RPMI8226 (cell line): Measurements from ENCODE around the gene PFKFB3.
"Not testable (repeated sequence)": the region's sequence is repeated elsewhere in the genome, so short reads cannot be mapped to it uniquely, and the experiment has no call there.

ENCODE experiments used
- DNase-seq: peaks from one replicate; pipeline ENCODE4 v3.0.0-alpha.2; 2015

Gene PFKFB3

DNA sequence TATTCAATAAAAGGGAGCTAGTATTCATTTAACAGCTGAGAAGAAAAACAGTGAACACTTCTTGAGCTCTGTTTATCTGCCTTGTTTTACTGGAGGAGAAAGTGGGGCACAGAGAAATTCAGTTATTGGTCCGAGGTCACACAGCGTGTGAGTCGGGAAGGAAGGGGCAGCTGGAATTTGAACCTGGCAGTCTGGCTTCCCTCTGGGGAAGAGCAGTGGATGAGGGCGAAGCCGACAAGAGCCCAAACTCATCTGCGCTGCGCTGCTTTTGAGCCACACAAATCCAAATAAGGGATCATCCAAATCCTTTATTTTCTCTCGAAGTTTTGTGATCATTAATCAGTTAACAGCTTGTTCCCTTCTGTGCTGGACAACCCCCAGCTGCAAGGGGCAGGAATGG, 23.7 kb upstream of the PFKFB3 start:
- no peak for DNase-seq

DNA sequence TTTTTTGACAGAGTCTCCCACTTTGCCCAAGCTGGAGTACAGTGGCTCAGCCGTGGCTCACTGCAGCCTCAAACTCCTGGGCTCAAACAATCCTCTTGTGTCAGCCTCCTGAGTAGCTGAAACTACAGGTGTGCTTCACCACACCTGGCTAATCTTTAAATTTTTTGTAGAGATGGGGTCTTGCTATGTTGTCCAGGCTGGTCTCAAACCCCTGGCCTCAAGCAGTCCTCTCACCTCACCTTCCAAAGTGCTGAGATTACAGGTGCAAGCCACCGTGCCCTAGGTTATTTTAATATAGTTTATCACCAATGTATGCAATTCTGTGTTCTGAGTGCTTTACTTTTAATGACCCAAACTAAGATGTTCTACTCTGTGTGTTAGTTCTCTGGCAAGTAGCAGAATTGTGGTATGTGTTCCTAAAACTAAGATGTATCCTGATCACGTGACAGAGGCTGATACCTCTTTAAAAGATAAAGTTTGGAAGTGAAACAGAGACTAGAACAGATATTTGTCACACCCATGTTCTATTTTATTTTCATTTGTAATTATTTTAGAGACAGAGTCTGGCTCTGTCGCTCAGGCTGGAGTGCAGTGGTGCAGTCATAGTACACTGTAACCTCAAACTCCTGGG, 22.1 kb upstream of the PFKFB3 start:
- DNase-seq = no peak

DNA sequence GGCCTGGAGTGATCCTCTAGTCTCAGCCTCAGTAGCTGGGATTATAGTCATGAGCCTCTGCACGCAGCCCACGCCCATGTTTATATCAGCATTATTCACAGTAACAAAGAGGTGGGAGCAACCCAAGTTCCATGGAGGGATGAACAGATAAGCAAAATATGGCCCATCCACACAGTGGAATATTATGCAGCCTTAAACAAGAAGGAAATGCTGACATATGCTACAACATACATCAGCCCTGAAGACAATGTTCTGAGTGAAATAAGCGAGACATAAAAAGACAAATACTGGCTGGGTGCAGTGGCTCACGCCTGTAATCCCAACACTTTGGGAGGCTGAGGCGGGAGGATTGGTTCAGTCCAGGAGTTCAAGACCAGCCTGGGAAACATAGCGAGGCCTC, 21.5 kb upstream of the PFKFB3 start:
- no peak for DNase-seq

GRCh38 chr10:6182454-6183098, 20.2 kb upstream of the PFKFB3 start:
- DNase-seq = no peak

GRCh38 chr10:6185039-6185716, 17.6 kb upstream of the PFKFB3 start:
- DNase-seq = no peak

DNA sequence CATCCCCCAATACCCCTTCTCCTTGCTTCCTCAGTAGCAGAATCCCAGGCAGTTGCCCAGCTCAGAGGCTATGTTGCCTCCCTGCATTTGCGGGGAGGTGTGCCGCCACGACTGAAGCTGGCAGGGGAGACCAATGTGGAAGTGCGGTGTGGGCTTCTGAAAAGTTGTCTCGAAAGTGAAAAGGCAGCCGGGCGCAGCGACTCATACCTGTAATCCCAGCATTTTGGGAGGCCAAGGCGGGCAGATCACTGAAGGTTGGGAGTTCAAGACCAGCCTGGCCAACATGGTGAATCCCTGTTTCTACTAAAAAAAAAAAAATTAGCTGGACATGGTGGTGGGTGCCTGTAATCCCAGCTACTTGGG, 15.9 kb upstream of the PFKFB3 start:
- DNase-seq = no peak

- DNase-seq = no peak
Measured at GRCh38 chr10:6187278-6187677, 15.5 kb upstream of the PFKFB3 start.

DNA sequence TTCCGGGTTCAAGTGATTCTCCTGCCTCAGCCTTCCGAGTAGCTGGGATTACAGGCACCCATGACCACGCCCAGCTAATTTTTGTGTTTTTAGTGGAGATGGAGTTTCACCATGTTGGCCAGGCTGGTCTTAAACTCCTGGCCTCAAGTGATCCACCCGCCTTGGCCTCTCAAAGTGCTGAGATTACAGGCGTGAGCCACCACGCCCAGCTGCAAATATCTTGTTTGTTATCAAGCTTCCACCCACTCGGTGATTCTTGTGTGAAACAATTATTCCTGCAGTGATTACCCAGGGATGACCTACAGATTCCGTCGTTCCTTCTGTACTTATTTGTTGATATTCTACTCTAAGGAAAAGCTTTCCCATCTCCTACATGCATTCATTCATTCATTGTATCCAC, 12.7 kb upstream of the PFKFB3 start:
- DNase-seq = not testable (repeated sequence)

- DNase-seq = no peak
Measured at GRCh38 chr10:6191147-6191546, 11.6 kb upstream of the PFKFB3 start.

- DNase-seq = no peak
Measured at GRCh38 chr10:6191569-6191968, 11.2 kb upstream of the PFKFB3 start.

- not testable (repeated sequence) for DNase-seq
Measured at GRCh38 chr10:6193342-6193741, 9.4 kb upstream of the PFKFB3 start.

DNA sequence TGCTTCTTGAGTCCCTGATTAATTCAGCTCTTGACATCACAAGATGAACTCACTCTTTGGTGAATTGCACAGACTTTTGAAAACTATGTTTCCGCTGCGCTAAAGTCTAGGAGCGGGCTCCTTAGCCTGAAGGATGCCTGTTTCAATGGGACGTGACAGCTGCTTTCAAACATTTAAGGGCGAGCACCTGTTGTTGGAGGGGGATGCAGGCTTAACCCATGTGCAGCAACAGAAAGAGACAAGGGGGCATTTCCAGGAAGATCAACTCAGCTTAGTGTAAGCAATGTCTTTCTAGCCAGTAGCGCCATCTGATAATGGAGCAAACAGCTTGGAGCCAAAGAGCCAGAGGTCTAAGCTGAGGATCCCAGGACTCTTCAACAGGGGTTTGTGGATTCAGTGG, 8.4 kb upstream of the PFKFB3 start:
- no peak for DNase-seq

- DNase-seq = no peak
Measured at GRCh38 chr10:6195376-6195775, 7.4 kb upstream of the PFKFB3 start.

DNA sequence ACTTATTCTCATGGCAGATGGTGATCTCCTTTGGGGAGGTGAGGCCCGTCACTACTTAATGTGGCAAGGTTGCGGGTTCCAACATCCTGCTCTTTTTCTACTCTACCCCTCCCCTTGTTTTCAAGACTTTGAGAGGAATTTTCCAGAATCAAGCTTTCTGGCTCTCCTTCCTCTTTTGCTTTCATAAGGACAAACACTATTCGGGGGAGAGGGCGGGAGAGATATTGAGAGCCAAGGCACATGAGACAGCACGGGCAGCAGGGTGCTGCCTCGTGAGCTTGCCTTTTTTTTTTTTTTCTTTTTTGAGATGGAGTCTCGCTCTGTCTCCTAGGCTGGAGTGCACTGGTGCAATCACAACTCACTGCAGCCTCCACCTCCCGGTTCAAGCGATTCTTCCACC, 6.9 kb upstream of the PFKFB3 start:
- DNase-seq = no peak

GRCh38 chr10:6196524-6196923, 6.2 kb upstream of the PFKFB3 start:
- DNase-seq = not testable (repeated sequence)

DNA sequence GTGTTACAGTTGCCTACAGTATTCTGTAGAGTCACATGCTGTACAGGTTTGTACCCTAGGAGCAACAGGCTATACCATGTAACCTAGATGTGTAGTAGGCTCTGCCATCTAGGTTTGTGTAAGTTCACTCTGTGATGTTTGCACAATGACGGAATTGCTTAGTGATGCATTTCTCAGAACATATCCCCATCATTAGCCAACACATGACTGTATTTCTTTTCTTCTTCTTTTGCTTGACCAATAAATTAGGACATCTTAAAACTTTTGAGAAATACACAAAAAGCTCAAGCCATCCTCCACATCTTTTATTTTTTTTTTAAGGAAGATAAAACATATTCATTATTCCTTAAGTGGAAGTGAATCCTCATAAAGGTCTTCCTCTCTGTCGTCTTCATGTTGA, 5.4 kb upstream of the PFKFB3 start:
- no peak for DNase-seq

- no peak for DNase-seq
Measured at GRCh38 chr10:6198171-6198570, 4.6 kb upstream of the PFKFB3 start.

GRCh38 chr10:6199131-6199733, 3.5 kb upstream of the PFKFB3 start:
- no peak for DNase-seq

DNA sequence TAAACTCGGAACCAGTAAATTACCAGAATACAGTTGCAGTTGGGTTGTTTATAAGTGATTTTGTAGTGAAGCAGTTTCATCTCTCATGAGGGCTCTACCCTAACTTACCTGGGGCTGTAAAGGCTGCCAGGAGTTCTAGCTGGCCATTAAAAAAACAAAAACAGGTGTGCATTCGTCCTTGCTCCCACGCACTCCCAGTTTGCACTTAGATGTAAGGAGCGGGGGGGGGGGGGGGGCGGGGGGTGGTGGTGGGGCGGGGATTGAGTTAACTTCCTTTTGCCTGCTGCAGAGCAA, 2.3 kb upstream of the PFKFB3 start:
- peak; percentile 63 for DNase-seq

- DNase-seq = peak; percentile 72
Measured at GRCh38 chr10:6200734-6201515, 1.8 kb upstream of the PFKFB3 start.

GRCh38 chr10:6201516-6201975, 1.2 kb upstream of the PFKFB3 start:
- peak; percentile 89 for DNase-seq

DNA sequence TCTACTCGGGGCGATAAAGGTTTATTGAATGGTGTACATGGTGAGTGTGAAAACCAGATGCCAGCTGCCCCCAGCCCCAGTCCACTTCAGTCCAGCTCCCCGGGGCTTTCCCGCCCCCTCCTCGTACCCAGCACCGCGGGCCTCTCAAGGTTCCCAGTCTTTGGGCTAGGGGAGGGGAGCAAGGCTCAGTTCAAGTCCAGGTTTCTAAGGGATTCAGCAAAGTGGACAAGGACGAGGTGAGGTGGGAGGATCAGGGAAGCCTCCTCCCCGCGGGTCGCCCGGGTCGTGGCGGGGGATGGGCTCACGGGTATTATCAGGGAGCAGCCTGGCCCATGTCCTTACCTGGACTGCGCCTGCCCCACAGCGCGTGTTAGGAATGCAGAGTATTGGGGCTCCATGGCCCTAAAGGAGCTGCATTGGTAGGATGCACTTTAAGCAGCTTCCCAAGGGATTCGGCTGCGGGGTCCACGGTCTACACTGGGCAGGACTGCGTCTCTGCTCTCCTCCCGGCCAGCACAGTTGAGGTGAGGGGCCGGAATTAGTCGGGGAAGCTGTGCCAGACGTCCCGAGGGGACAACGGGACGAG, 541 bp upstream of the PFKFB3 start:
- peak; percentile 7 for DNase-seq
